GM12878 (cell line): ENCODE data around the gene KLF8.

Source experiments
- ATF3 ChIP-seq: IDR thresholded peaks from 2 replicates; pipeline ENCODE4 v1.6.1; 2011; ENCODE audit warnings: low read depth, mild to moderate bottlenecking, low read length, moderate library complexity, borderline replicate concordance; ENCODE audit errors: extremely low read depth
- CTCF ChIP-seq, 3 experiments: IDR thresholded peaks in 2 of 3; conservative IDR thresholded peaks in 1 of 3; 2 replicates each; pipeline ENCODE4 v1.5.1; 2011; ENCODE audit warnings: low read depth in 3 of 3, low read length in 3 of 3, mild to moderate bottlenecking in 3 of 3, control low read depth in 2 of 3, moderate library complexity in 2 of 3, inconsistent platforms in 1 of 3, mixed read lengths in 1 of 3; ENCODE audit not compliant: control insufficient read depth in 2 of 3, insufficient read depth in 1 of 3; ENCODE audit errors: extremely low read depth in 1 of 3
- E2F8 ChIP-seq: fragments of 450-650 bp; IDR thresholded peaks from 2 replicates; pipeline ENCODE4 v1.6.1; 2018; ENCODE audit warnings: mild to moderate bottlenecking, low read depth, moderate library complexity; ENCODE audit not compliant: partially characterized antibody
- ELK1 ChIP-seq: IDR thresholded peaks from 2 replicates; pipeline ENCODE4 v1.6.1; 2012; ENCODE audit warnings: low read depth, low read length, improper control_type of control experiment
- GABPA ChIP-seq: IDR thresholded peaks from 2 replicates; pipeline ENCODE4 v1.6.1; 2014; ENCODE audit warnings: antibody characterized with exemption, low read depth, mild to moderate bottlenecking, inconsistent platforms
- HDAC2 ChIP-seq: fragments of 200-600 bp; sonication (generic); IDR thresholded peaks from 2 replicates; pipeline ENCODE4 v1.6.1; 2017
- NFYA ChIP-seq: IDR thresholded peaks from 2 replicates; pipeline ENCODE4 v1.6.1; 2011; ENCODE audit warnings: low read depth, mild to moderate bottlenecking, low read length, improper control_type of control experiment, borderline replicate concordance
- POLR2A ChIP-seq: IDR thresholded peaks from 2 replicates; pipeline ENCODE4 v1.6.1; 2011; ENCODE audit warnings: low read depth, mild to moderate bottlenecking, low read length
- REST ChIP-seq: IDR thresholded peaks from 2 replicates; pipeline ENCODE4 v1.6.1; 2012; ENCODE audit warnings: mild to moderate bottlenecking, low read depth, low read length
- ZZZ3 ChIP-seq: IDR thresholded peaks from 2 replicates; pipeline ENCODE4 v1.6.1; 2011; ENCODE audit warnings: low read depth; ENCODE audit not compliant: control insufficient read depth, insufficient read length

GRCh38 chrX:56228914-56229313 lies 3.2 kb upstream of the KLF8 start:
- no peak for TF ChIP-seq CTCF (IDR thresholded peaks at IDR 0.05 in 2 of 3, conservative IDR thresholded peaks at IDR 0.05 in 1 of 3; ENCODE audit: control insufficient read depth in 2 of 3, extremely low read depth in 1 of 3, insufficient read depth in 1 of 3, low read depth in 3 of 3, low read length in 3 of 3)
- TF ChIP-seq ATF3: no peak
- no peak for TF ChIP-seq POLR2A
- TF ChIP-seq ZZZ3: no peak
- no peak for TF ChIP-seq HDAC2
- no peak for TF ChIP-seq ELK1
- TF ChIP-seq GABPA: no peak
- TF ChIP-seq E2F8: no peak
- TF ChIP-seq REST: no peak
- no peak for TF ChIP-seq NFYA
